K562 (cell line): ENCODE results near the gene PSRC1. TPM values are rescaled to one million over a fixed set of nuclear protein-coding genes. Genes with fewer than 3 reads are reported as not detected.

Experiments used
- CREB3 ChIP-seq: fragments of 450-650 bp; conservative IDR thresholded peaks from 2 replicates; pipeline ENCODE4 v1.6.1; 2016; ENCODE audit warnings: missing genetic modification characterization, low read depth, mild to moderate bottlenecking, missing compliant biosample characterization, moderate library complexity
- DPF2 ChIP-seq: fragments of 450-650 bp; IDR thresholded peaks from 2 replicates; pipeline ENCODE4 v1.6.1; 2016
- E2F6 ChIP-seq, 2 experiments: IDR thresholded peaks; 2 replicates each; pipeline ENCODE4 v1.6.1; 2011; ENCODE audit warnings: borderline replicate concordance in 1 of 2, control low read depth in 1 of 2, low read depth in 1 of 2, low read length in 1 of 2, mild to moderate bottlenecking in 1 of 2, mixed read lengths in 1 of 2, moderate library complexity in 1 of 2; ENCODE audit not compliant: insufficient read depth in 1 of 2, insufficient read length in 1 of 2, poor library complexity in 1 of 2, severe bottlenecking in 1 of 2; ENCODE audit errors: extremely low read depth in 1 of 2
- GABPA ChIP-seq: fragments of 200-800 bp; sonication (Bioruptor generic); conservative IDR thresholded peaks from 2 replicates; pipeline ENCODE4 v1.6.1; 2016; ENCODE audit warnings: low read depth, missing genetic modification characterization, missing compliant biosample characterization
- HLTF ChIP-seq: fragments of 450-650 bp; IDR thresholded peaks from 2 replicates; pipeline ENCODE4 v1.6.1; 2016
- HMG20B ChIP-seq: fragments of 250-450 bp; sonication (Bioruptor Pico); IDR thresholded peaks from 2 replicates; pipeline ENCODE4 v1.5.0; 2021; ENCODE audit warnings: mild to moderate bottlenecking
- IFI16 ChIP-seq: fragments of 250-450 bp; sonication (Bioruptor Pico); IDR thresholded peaks from 2 replicates; pipeline ENCODE4 v2.1.2; 2022; ENCODE audit warnings: mild to moderate bottlenecking, inconsistent platforms
- MTA3 ChIP-seq: fragments of 450-650 bp; formaldehyde crosslinking; IDR thresholded peaks from 2 replicates; pipeline ENCODE4 v1.6.1; 2017; ENCODE audit warnings: mild to moderate bottlenecking, borderline replicate concordance
- MYNN ChIP-seq, 2 experiments: sonication (generic); formaldehyde crosslinking in 1 of 2; IDR thresholded peaks; 2 replicates each; pipeline versions ENCODE4 v1.5.0 to v1.6.1; 2016 to 2020; ENCODE audit warnings: antibody characterized with exemption in 1 of 2, missing genetic modification reagents in 1 of 2
- NRF1 ChIP-seq, 2 experiments: fragments of 450-650 bp; IDR thresholded peaks in 1 of 2; conservative IDR thresholded peaks in 1 of 2; 2 replicates each; pipeline ENCODE4 v1.6.1; 2014; ENCODE audit warnings: mild to moderate bottlenecking in 2 of 2
- POLR3G ChIP-seq: IDR thresholded peaks from 2 replicates; pipeline ENCODE4 v1.6.1; 2011; ENCODE audit not compliant: insufficient read length, insufficient replicate concordance; ENCODE audit errors: extremely low read depth
- RBBP5 ChIP-seq: fragments of 200-600 bp; sonication (generic); IDR thresholded peaks from 2 replicates; pipeline ENCODE4 v1.6.1; 2012; ENCODE audit warnings: borderline replicate concordance, mild to moderate bottlenecking, low read length, control low read depth, inconsistent platforms; ENCODE audit not compliant: insufficient read depth, poor library complexity, severe bottlenecking
- SMAD2 ChIP-seq: fragments of 150-350 bp; IDR thresholded peaks from 2 replicates; pipeline ENCODE4 v1.6.1; 2014; ENCODE audit warnings: low read depth, mild to moderate bottlenecking, low read length
- SP1 ChIP-seq: sonication (generic); formaldehyde crosslinking; IDR thresholded peaks from 2 replicates; pipeline ENCODE4 v1.8.1; 2022; ENCODE audit warnings: mild to moderate bottlenecking, missing genetic modification reagents
- STAG1 ChIP-seq: sonication (generic); formaldehyde crosslinking; IDR thresholded peaks from 2 replicates; pipeline ENCODE4 v1.5.0; 2020; ENCODE audit warnings: missing genetic modification reagents, borderline replicate concordance
- TEAD1 ChIP-seq, 2 experiments: fragments of 450-650 bp in 1 of 2; sonication (generic) in 1 of 2; formaldehyde crosslinking; IDR thresholded peaks; 2 replicates each; pipeline versions ENCODE4 v1.4.0 to v1.8.0; 2020 to 2022; ENCODE audit warnings: mild to moderate bottlenecking in 2 of 2, missing genetic modification reagents in 1 of 2
- TEAD2 ChIP-seq: fragments of 450-650 bp; IDR thresholded peaks from 2 replicates; pipeline ENCODE4 v1.6.1; 2016; ENCODE audit warnings: missing genetic modification characterization, control low read depth, missing compliant biosample characterization
- TFAP4 ChIP-seq: sonication (generic); formaldehyde crosslinking; IDR thresholded peaks from 2 replicates; pipeline ENCODE4 v1.8.0; 2022; ENCODE audit warnings: missing genetic modification reagents, mild to moderate bottlenecking, moderate library complexity, borderline replicate concordance
- THRA ChIP-seq: fragments of 450-650 bp; IDR thresholded peaks from 2 replicates; pipeline ENCODE4 v1.6.1; 2017; ENCODE audit warnings: mild to moderate bottlenecking, moderate library complexity
- THRAP3 ChIP-seq: fragments of 450-650 bp; IDR thresholded peaks from 2 replicates; pipeline ENCODE4 v1.6.1; 2016; ENCODE audit warnings: mild to moderate bottlenecking, inconsistent platforms, borderline replicate concordance
- ZNF212 ChIP-seq: fragments of 450-650 bp; formaldehyde crosslinking; IDR thresholded peaks from 2 replicates; pipeline ENCODE4 v1.4.0; 2020; ENCODE audit warnings: mild to moderate bottlenecking
- ZNF232 ChIP-seq: sonication (generic); formaldehyde crosslinking; IDR thresholded peaks from 2 replicates; pipeline ENCODE4 v1.8.0; 2022; ENCODE audit warnings: mild to moderate bottlenecking, missing genetic modification reagents
- ZNF239 ChIP-seq: fragments of 250-450 bp; sonication (Bioruptor Pico); IDR thresholded peaks from 2 replicates; pipeline ENCODE4 v1.4.0; 2020; ENCODE audit warnings: mild to moderate bottlenecking
- polyA plus RNA-seq, 8 experiments: library from polyadenylated mRNA; depleted of rRNA in 4 of 8; stranded (reverse) in 5 of 8; unstranded in 3 of 8; fragments of >200 nt; fragmentation: Nextera tagmentation in 2 of 8; fragmentation: Illumina TruSeq in 1 of 8; extraction: Ambion mirVana in 2 of 8; extraction: Trizol in 1 of 8; gene quantifications; 2 replicates each; pipeline versions ENCODE4 v1.2.1 to v1.2.3, GENCODE V29; 2011 to 2014; ENCODE audit warnings: inconsistent platforms in 1 of 8, missing spikeins in 1 of 8
- total RNA-seq, 7 experiments: library from RNA; depleted of rRNA in 6 of 7; stranded (reverse); fragments of >200 nt in 6 of 7; fragmentation: Illumina TruSeq in 2 of 7; extraction: Trizol in 2 of 7; gene quantifications; 2 replicates each; pipeline versions ENCODE4 v1.2.1 to v1.2.3, GENCODE V29; 2011 to 2021; ENCODE audit warnings: low replicate concordance in 1 of 7

Gene PSRC1
- total and polyA plus RNA-seq, 9 of the 15 experiments (the other 6 are each of a cell fraction or from before 2014, with no cell fraction given), result 6.5 to 65.2 (median 39.3) TPM

GRCh38 chr1:109274533-109275476 lies 8.1 kb downstream of the PSRC1 start (continued):
- TF ChIP-seq E2F6 (IDR thresholded peaks at IDR 0.05; ENCODE audit: borderline replicate concordance in 1 of 2, extremely low read depth in 1 of 2, insufficient read depth in 1 of 2, insufficient read length in 1 of 2, low read depth in 1 of 2, low read length in 1 of 2, poor library complexity in 1 of 2, severe bottlenecking in 1 of 2), result peak in 1 of 2 experiments; percentile 29
- no peak for TF ChIP-seq HLTF
- no peak for TF ChIP-seq IFI16 (CRISPR knock-in tag)
- TF ChIP-seq TFAP4 (CRISPR knock-in tag), result 0 out of 2 replicates have a peak, but pooled peaks have one; percentile 27
- TF ChIP-seq DPF2, result peak; percentile 56
- TF ChIP-seq ZNF212 (CRISPR knock-in tag), result no peak
- no peak for TF ChIP-seq CREB3 (tag)
- peak; percentile 23 to 38; a peak in 2 of 4 replicates for TF ChIP-seq NRF1 (conservative IDR thresholded peaks at IDR 0.05 in 1 of 2, IDR thresholded peaks at IDR 0.05 in 1 of 2)
- no peak for TF ChIP-seq HMG20B (CRISPR knock-in tag)
- no peak for TF ChIP-seq RBBP5
- TF ChIP-seq MYNN (IDR thresholded peaks at IDR 0.05), result no peak
- TF ChIP-seq MYNN (CRISPR knock-in tag; IDR thresholded peaks at IDR 0.05), result no peak
- no peak for TF ChIP-seq SMAD2
- no peak for TF ChIP-seq TEAD2 (tag)
- TF ChIP-seq MTA3, result 0 out of 2 replicates have a peak, but pooled peaks have one; percentile 40
- TF ChIP-seq POLR3G, result no peak
- TF ChIP-seq ZNF232, result no peak
- TF ChIP-seq SP1 (CRISPR knock-in tag), result no peak
- no peak for TF ChIP-seq GABPA (tag)
- no peak for TF ChIP-seq ZNF239
- TF ChIP-seq TEAD1 (CRISPR knock-in tag; IDR thresholded peaks at IDR 0.05), result no peak
- no peak for TF ChIP-seq STAG1
- no peak for TF ChIP-seq THRA
- no peak for TF ChIP-seq THRAP3
